ENCODE data around the gene PRSS2.

- no peak for TF ChIP-seq CTCF (IDR thresholded peaks at IDR 0.05; ENCODE audit: extremely low read depth in 1 of 2, insufficient read depth in 1 of 2, low read depth in 1 of 2, low read length in 2 of 2)
- no peak for TF ChIP-seq POLR2AphosphoS5 (IDR thresholded peaks at IDR 0.05; ENCODE audit: insufficient read depth, low read depth, low read length)
- TF ChIP-seq MAX (IDR thresholded peaks at IDR 0.05; ENCODE audit: insufficient read depth, insufficient read length), result no peak
- no peak for TF ChIP-seq POLR2A (IDR thresholded peaks at IDR 0.05; ENCODE audit: low read depth, low read length)
- no peak for TF ChIP-seq GATA2 (IDR thresholded peaks at IDR 0.05; ENCODE audit: insufficient read depth, insufficient read length, low read depth, low read length)
- TF ChIP-seq EZH2 (IDR thresholded peaks at IDR 0.05; ENCODE audit: borderline replicate concordance, low read depth, low read length, severe bottlenecking), result no peak
- no peak for TF ChIP-seq FOS (IDR thresholded peaks at IDR 0.05; ENCODE audit: borderline replicate concordance, insufficient read depth, low read length)
- no peak for TF ChIP-seq JUN (IDR thresholded peaks at IDR 0.05; ENCODE audit: borderline replicate concordance, insufficient read depth, insufficient read length, low read depth)
- TF ChIP-seq MYC (IDR thresholded peaks at IDR 0.05; ENCODE audit: low read depth, low read length), result no peak
Observed at GRCh38 chr7:142772673-142773072, 1.9 kb downstream of the PRSS2 start.
